ENCODE data around the gene ABHD10.

Gene ABHD10

GRCh38 chr3:112018712-112019111 lies 39.9 kb downstream of the ABHD10 start:
- TF ChIP-seq ZFX (IDR thresholded peaks at IDR 0.05) (no peak), CTCF (conservative IDR thresholded peaks at IDR 0.05) (no peak)
- no peak overlapping the region for H3K27ac ChIP-seq

- H3K27ac ChIP-seq: no peak overlapping the region
- TF ChIP-seq ZFX (IDR thresholded peaks at IDR 0.05): no peak
- TF ChIP-seq CTCF (conservative IDR thresholded peaks at IDR 0.05): no peak
Observed at GRCh38 chr3:112019716-112020115, 40.9 kb downstream of the ABHD10 start.

GRCh38 chr3:112020674-112021085 lies 41.9 kb downstream of the ABHD10 start:
- TF ChIP-seq CTCF (conservative IDR thresholded peaks at IDR 0.05): no peak
- TF ChIP-seq ZFX (IDR thresholded peaks at IDR 0.05): no peak
- H3K27ac ChIP-seq: no peak overlapping the region

- H3K27ac ChIP-seq: no peak overlapping the region
- TF ChIP-seq ZFX (IDR thresholded peaks at IDR 0.05): no peak
- TF ChIP-seq CTCF (conservative IDR thresholded peaks at IDR 0.05): no peak
Observed at GRCh38 chr3:112027142-112027541, 48.3 kb downstream of the ABHD10 start.

- H3K27ac ChIP-seq: no peak overlapping the region
- TF ChIP-seq CTCF (conservative IDR thresholded peaks at IDR 0.05) (no peak), ZFX (IDR thresholded peaks at IDR 0.05) (no peak)
Observed at GRCh38 chr3:112027826-112028225, 49.0 kb downstream of the ABHD10 start.

GRCh38 chr3:112030901-112031300 lies 52.1 kb downstream of the ABHD10 start:
- TF ChIP-seq ZFX (IDR thresholded peaks at IDR 0.05) (no peak), CTCF (conservative IDR thresholded peaks at IDR 0.05) (no peak)
- no peak overlapping the region for H3K27ac ChIP-seq

- no peak overlapping the region for H3K27ac ChIP-seq
- no peak for TF ChIP-seq CTCF (conservative IDR thresholded peaks at IDR 0.05)
- no peak for TF ChIP-seq ZFX (IDR thresholded peaks at IDR 0.05)
Observed at GRCh38 chr3:112032098-112032731, 53.4 kb downstream of the ABHD10 start.
